ENCODE results near the gene SCNM1. TPM values are rescaled to one million over a fixed set of nuclear protein-coding genes. Genes with fewer than 3 reads are reported as not detected.

SCNM1 gene
- total RNA-seq, 1 experiment from 2014 or later: 34.1 TPM

DNA sequence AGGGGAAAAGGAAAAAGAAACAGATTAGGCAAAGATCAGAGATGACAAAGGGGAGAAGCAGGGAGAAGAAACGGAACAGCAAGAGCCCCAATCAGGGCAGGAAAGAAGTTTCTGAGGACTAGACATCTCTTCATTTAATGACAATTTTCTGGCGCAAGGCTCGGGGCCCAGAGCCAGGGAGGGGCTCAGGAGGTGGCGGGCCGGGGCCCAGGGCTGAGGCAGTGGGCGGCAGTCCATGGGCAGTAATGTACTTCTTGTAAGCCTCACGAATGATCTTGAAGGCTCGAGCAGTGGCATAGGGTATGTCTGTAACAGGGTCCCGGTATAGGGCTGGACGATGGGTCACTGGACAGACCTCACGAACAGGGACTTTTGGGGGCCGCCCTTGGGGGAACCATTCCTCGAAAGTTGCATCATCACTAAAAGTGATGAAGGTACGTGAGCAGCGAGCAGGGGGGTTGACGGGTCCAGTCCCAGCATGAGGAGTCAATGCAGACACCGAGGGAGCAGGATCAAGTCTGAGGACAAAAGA is 10.6 kb downstream of the SCNM1 start:
- ChIA-PET CTCF (interaction anchor here (1.2 kb wide), 1 partner anchor 77 kb away, joined by 3 read pairs; no protein-coding TSS in a partner anchor), POLR2A (interaction anchor here (0.7 kb wide), 1 partner anchor 13 kb away, joined by 3 read pairs; the partner anchor contains the start of gene VPS72), RAD21 (ENCODE audit: low non-redundant PET in 1 of 2, low total read pairs in 2 of 2, uncharacterized antibody in 2 of 2, unreplicated experiment in 2 of 2) (interaction anchor here in 1 of 2 experiments (0.6 kb wide), 1 partner anchor 102 kb away, joined by 3 read pairs; no protein-coding TSS in a partner anchor)
- no peak overlapping the region for H3K4me2 ChIP-seq (ENCODE audit: low read length)
- TF ChIP-seq, protein P1, sequence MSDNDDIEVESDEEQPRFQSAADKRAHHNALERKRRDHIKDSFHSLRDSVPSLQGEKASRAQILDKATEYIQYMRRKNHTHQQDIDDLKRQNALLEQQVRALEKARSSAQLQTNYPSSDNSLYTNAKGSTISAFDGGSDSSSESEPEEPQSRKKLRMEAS (IDR thresholded peaks at IDR 0.05): no peak
- TF ChIP-seq CBX3 (IDR thresholded peaks at IDR 0.05; ENCODE audit: low read depth) (no peak), JUND (IDR thresholded peaks at IDR 0.05) (no peak), ELF1 (IDR thresholded peaks at IDR 0.05; ENCODE audit: borderline replicate concordance, low read depth) (no peak), YY1 (IDR thresholded peaks at IDR 0.05; ENCODE audit: extremely low read depth, insufficient replicate concordance, low read depth, low read length) (no peak), CEBPB (IDR thresholded peaks at IDR 0.05; ENCODE audit: low read depth) (no peak), ZNF274 (IDR thresholded peaks at IDR 0.05; ENCODE audit: low read depth, low read length) (no peak), ZFX (IDR thresholded peaks at IDR 0.05) (no peak), RAD21 (IDR thresholded peaks at IDR 0.05; ENCODE audit: low read depth) (no peak), EZH2 (IDR thresholded peaks at IDR 0.05) (no peak)
- TF ChIP-seq, protein P2, sequence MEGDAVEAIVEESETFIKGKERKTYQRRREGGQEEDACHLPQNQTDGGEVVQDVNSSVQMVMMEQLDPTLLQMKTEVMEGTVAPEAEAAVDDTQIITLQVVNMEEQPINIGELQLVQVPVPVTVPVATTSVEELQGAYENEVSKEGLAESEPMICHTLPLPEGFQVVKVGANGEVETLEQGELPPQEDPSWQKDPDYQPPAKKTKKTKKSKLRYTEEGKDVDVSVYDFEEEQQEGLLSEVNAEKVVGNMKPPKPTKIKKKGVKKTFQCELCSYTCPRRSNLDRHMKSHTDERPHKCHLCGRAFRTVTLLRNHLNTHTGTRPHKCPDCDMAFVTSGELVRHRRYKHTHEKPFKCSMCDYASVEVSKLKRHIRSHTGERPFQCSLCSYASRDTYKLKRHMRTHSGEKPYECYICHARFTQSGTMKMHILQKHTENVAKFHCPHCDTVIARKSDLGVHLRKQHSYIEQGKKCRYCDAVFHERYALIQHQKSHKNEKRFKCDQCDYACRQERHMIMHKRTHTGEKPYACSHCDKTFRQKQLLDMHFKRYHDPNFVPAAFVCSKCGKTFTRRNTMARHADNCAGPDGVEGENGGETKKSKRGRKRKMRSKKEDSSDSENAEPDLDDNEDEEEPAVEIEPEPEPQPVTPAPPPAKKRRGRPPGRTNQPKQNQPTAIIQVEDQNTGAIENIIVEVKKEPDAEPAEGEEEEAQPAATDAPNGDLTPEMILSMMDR (IDR thresholded peaks at IDR 0.05 in 2 of 3, conservative IDR thresholded peaks at IDR 0.05 in 1 of 3; ENCODE audit: borderline replicate concordance in 1 of 3, insufficient read depth in 1 of 3, low read depth in 2 of 3, low read length in 2 of 3): no peak
- ATAC-seq: no peak
- no peak overlapping the region for H3K4me3 ChIP-seq (replicated peaks in 1 of 2; ENCODE audit: low read depth in 1 of 2, low read length in 2 of 2)
- intact Hi-C loops (cut with micrococcal nuclease): no loop called here
- BruUV-seq (replicated peaks): no TSS peak
- H3K27me3 ChIP-seq (ENCODE audit: insufficient read depth, low read length): no peaks in the 10 kb centered on the region
- H4K20me1 ChIP-seq (ENCODE audit: insufficient read depth): no peaks in the 10 kb centered on the region
- H3K36me3 ChIP-seq (ENCODE audit: control insufficient read depth in 1 of 2, insufficient read depth in 2 of 2, low read length in 2 of 2): peaks cover 22 to 36% of the 10 kb centered on the region in 2 experiments; a peak in 3 of 4 replicates
- no peak overlapping the region for H3K27ac ChIP-seq (ENCODE audit: low read depth, low read length)
- no peaks in the 10 kb centered on the region for H3K9me2 ChIP-seq (ENCODE audit: insufficient read depth)
- no peak for DNase-seq (ENCODE audit: low read depth, low spot score)
- no peak overlapping the region for H3K9ac ChIP-seq (ENCODE audit: low read length)
- H3K4me1 ChIP-seq (ENCODE audit: control insufficient read depth in 1 of 2, insufficient read depth in 2 of 2, low read length in 2 of 2): no peaks in the 10 kb centered on the region
- H2AFZ ChIP-seq (ENCODE audit: low read depth, low read length, poor library complexity, severe bottlenecking): no peak overlapping the region
- H3K79me2 ChIP-seq (ENCODE audit: insufficient read depth, low read length): no peaks in the 10 kb centered on the region
- H3K9me3 ChIP-seq (ENCODE audit: control insufficient read depth in 1 of 2, insufficient read depth in 1 of 2, low read depth in 1 of 2, low read length in 2 of 2): no peaks in the 10 kb centered on the region
